ENCODE data around the gene SEMG2. TPM values are rescaled to one million over a fixed set of nuclear protein-coding genes. Genes with fewer than 3 reads are reported as not detected.
A peak's percentile ranks its signal among the peaks of the same experiment; 100 is the strongest.

SEMG2 gene
- total and polyA plus RNA-seq, 8 donors: not detected

DNA sequence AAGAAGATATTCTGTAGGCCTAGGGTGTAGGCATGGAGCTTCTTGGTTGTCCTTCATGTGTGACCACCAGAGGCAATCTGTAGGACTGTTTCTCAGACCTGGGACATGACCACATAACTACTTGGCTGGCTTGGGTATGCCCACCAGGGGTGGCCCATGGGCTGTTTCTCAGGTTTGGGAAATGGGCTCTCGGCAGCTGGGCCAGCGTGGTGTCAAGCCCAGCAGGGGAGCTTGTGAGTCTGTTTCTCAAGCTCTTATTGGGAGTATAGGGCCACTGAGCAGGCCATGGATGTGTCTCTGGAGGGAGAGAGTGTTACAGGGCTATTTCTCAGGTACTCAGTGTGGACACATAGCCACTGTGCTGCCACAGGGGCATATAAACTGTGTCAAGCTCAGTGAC, 2.5 kb upstream of the SEMG2 start:
- 84 to 96% (median 86%) methylated on average over 1 to 2 of the region's 2 CpGs for WGBS, 5 donors
- intact Hi-C loops (cut with DNase I; ENCODE audit: low total_unique reads): no loop called here
- no peak for DNase-seq
- Histone ChIP-seq H3K27me3 (peaks cover 0 to 11% (median 0%) of the 10 kb centered on the region in 3 donors), H3K27ac (no peak overlapping the region), H3K4me1 (peaks cover 0 to 3% (median 0%) of the 10 kb centered on the region in 4 donors), H3K9me3 (no peaks in the 10 kb centered on the region), H3K36me3 (no peaks in the 10 kb centered on the region), H3K4me3 (no peak overlapping the region)
- TF ChIP-seq EP300 (IDR thresholded peaks at IDR 0.05) (no peak), POLR2A (IDR thresholded peaks at IDR 0.05) (no peak), POLR2AphosphoS5 (IDR thresholded peaks at IDR 0.05) (no peak)
- TF ChIP-seq, protein P1, sequence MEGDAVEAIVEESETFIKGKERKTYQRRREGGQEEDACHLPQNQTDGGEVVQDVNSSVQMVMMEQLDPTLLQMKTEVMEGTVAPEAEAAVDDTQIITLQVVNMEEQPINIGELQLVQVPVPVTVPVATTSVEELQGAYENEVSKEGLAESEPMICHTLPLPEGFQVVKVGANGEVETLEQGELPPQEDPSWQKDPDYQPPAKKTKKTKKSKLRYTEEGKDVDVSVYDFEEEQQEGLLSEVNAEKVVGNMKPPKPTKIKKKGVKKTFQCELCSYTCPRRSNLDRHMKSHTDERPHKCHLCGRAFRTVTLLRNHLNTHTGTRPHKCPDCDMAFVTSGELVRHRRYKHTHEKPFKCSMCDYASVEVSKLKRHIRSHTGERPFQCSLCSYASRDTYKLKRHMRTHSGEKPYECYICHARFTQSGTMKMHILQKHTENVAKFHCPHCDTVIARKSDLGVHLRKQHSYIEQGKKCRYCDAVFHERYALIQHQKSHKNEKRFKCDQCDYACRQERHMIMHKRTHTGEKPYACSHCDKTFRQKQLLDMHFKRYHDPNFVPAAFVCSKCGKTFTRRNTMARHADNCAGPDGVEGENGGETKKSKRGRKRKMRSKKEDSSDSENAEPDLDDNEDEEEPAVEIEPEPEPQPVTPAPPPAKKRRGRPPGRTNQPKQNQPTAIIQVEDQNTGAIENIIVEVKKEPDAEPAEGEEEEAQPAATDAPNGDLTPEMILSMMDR (IDR thresholded peaks at IDR 0.05): no peak

DNA sequence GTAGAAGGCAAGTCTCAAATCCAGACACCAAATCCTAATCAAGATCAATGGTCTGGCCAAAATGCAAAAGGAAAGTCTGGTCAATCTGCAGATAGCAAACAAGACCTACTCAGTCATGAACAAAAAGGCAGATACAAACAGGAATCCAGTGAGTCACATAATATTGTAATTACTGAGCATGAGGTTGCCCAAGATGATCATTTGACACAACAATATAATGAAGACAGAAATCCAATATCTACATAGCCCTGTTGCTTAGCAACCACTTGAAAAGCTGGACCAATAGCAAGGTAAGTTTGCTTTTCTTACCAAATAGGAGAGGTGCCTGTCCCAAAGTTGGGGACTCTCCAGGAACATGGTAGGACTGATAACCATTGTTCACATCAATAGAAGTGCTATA, 2.0 kb downstream of the SEMG2 start:
- Histone ChIP-seq H3K36me3 (no peaks in the 10 kb centered on the region), H3K4me3 (no peak overlapping the region), H3K27ac (no peak overlapping the region), H3K4me1 (peaks cover 0 to 3% (median 0%) of the 10 kb centered on the region in 4 donors), H3K9me3 (no peaks in the 10 kb centered on the region), H3K27me3 (peaks cover 0 to 27% (median 15%) of the 10 kb centered on the region in 3 donors)
- TF ChIP-seq EP300 (IDR thresholded peaks at IDR 0.05) (no peak), POLR2AphosphoS5 (IDR thresholded peaks at IDR 0.05) (no peak), POLR2A (IDR thresholded peaks at IDR 0.05) (no peak)
- TF ChIP-seq, protein P1 (IDR thresholded peaks at IDR 0.05): no peak
- DNase-seq: no peak
- intact Hi-C loops (cut with DNase I; ENCODE audit: low total_unique reads): no loop called here

DNA sequence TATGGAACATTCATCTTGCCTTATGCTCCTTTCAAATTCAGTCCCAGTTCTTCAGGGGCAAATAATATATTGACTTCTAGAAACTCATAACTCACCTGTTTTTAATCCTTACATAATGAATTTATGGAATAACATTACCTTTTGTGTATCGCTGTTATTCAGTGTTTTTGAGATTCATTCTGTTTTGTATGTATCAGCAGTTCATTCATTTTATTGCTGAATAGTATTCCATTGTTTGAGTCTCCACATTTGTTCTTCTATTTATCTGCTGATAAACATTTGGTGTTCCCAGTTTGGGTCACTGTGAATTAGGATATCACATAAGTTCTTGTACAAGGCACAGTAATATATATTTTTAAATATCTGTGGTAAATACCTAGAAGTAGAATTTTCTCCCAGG, 5.1 kb downstream of the SEMG2 start:
- Histone ChIP-seq H3K4me1 (peaks cover 0 to 7% (median 0%) of the 10 kb centered on the region in 4 donors), H3K27ac (no peak overlapping the region), H3K4me3 (no peak overlapping the region), H3K36me3 (no peaks in the 10 kb centered on the region), H3K9me3 (no peaks in the 10 kb centered on the region), H3K27me3 (peaks cover 0 to 33% (median 16%) of the 10 kb centered on the region in 3 donors)
- DNase-seq: no peak
- intact Hi-C loops (cut with DNase I; ENCODE audit: low total_unique reads): no loop called here
- TF ChIP-seq POLR2A (IDR thresholded peaks at IDR 0.05): no peak
- WGBS, 5 donors: 77 to 93% (median 80%) methylated on average over 1 of the region's 1 CpG

DNA sequence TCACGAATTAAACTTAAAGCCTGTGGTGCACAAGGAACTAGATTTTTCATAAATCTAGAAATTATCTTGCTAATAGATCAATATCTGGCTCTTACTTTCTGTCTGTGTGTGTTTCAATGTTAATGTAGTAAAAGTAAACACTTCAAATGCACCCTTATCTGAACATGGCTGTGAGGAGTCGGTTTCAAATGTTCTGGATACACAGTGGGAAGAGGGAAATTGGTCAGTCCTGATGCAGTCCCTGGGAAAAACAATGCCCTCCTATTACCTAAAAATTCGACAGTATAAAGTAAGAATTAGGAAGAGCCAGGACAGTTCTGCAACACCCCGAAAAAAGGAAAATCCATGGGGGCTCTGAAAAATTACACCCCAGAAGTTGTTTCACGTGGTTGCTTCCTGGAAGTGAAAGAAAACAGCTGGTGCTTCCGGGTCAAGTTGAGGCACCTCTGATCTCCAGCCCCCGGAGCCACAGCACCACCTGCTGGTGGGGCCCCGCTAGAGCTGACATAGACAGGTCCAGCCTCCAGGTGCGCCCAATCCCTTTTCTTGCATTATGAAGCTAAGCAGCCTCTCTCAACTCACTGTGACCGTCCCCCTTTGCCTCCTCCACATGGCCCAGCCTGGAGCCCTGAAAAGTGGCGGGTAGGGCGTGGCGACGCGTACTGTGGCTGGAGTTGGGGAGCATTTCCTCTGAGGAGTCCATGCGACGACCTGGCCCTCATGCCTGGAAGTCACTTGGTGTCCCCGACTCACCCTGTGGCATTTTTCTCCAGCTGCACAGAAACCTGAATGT, 8.3 kb downstream of the SEMG2 start:
- DNase-seq: peak; percentile 20 to 63
- H3K9me3 ChIP-seq: peaks cover 0 to 5% (median 4%) of the 10 kb centered on the region in 4 donors
- peaks cover 0 to 17% (median 10%) of the 10 kb centered on the region in 3 donors for H3K27me3 ChIP-seq
- TF ChIP-seq POLR2A (IDR thresholded peaks at IDR 0.05) (no peak), EP300 (IDR thresholded peaks at IDR 0.05) (no peak), POLR2AphosphoS5 (IDR thresholded peaks at IDR 0.05) (no peak)
- TF ChIP-seq, protein P1 (IDR thresholded peaks at IDR 0.05): peak in 4 of 7 experiments; percentile 25 to 50 (median 32)
- H3K4me3 ChIP-seq: no peak overlapping the region
- no peaks in the 10 kb centered on the region for H3K36me3 ChIP-seq
- H3K27ac ChIP-seq: no peak overlapping the region
- peaks cover 0 to 7% (median 0%) of the 10 kb centered on the region in 4 donors for H3K4me1 ChIP-seq
- intact Hi-C loops (cut with DNase I; ENCODE audit: low total_unique reads): no loop called here
- WGBS, 5 donors: 48 to 57% (median 53%) methylated on average over 11 to 18 of the region's 18 CpGs

DNA sequence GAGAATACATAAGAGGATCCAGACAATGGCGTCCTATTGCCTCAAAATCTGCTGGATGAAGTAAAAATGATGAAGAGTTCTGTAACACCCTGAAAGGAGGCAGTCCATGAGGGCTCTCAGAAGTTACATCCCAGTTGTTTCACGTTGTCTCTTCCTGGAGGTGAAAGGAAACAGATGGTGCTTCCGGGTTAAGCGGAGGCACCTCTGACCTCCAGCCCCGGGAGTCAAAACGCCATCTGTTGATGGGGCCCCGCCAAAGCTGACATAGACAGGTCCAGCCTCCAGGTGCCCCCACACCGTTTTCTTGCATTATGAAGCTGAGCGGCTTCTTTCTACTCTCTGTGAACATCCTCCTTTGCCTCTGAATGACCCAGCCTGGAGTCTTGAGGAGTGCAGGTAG, 9.5 kb downstream of the SEMG2 start:
- intact Hi-C loops (cut with DNase I; ENCODE audit: low total_unique reads): no loop called here
- no peak for DNase-seq
- 63 to 79% (median 67%) methylated on average over 9 of the region's 9 CpGs for WGBS, 5 donors
- no peak for TF ChIP-seq EP300 (IDR thresholded peaks at IDR 0.05)
- TF ChIP-seq POLR2AphosphoS5 (IDR thresholded peaks at IDR 0.05): no peak
- H3K36me3 ChIP-seq: no peaks in the 10 kb centered on the region
- peaks cover 0 to 7% (median 0%) of the 10 kb centered on the region in 4 donors for H3K4me1 ChIP-seq
- H3K27me3 ChIP-seq: peaks cover 0 to 21% (median 6%) of the 10 kb centered on the region in 3 donors
- peaks cover 5 to 15% (median 13%) of the 10 kb centered on the region in 4 donors for H3K9me3 ChIP-seq
- no peak overlapping the region for H3K4me3 ChIP-seq
- no peak overlapping the region for H3K27ac ChIP-seq
